Brain microvascular endothelial cell (primary cell): ENCODE measurements around the gene MYLIP.

Experiments
- DNase-seq: peaks from one replicate; pipeline ENCODE4 v3.0.0-alpha.2; 2020
- H3K27ac ChIP-seq: fragments of 250-450 bp; sonication (Bioruptor Pico); 2 replicates; pipeline ENCODE4 v1.5.1; 2020; ENCODE audit warnings: mild to moderate bottlenecking, moderate library complexity
- H3K27me3 ChIP-seq: fragments of 250-450 bp; sonication (Bioruptor Pico); replicated peaks from 2 replicates; pipeline ENCODE4 v1.5.1; 2020; ENCODE audit warnings: mild to moderate bottlenecking
- H3K36me3 ChIP-seq: fragments of 250-450 bp; sonication (Bioruptor Pico); replicated peaks from 2 replicates; pipeline ENCODE4 v1.5.1; 2020; ENCODE audit warnings: mild to moderate bottlenecking
- H3K4me3 ChIP-seq: 2 replicates; pipeline ENCODE4 v1.5.1; 2011; ENCODE audit warnings: low read depth, mild to moderate bottlenecking, control low read depth, low read length, moderate library complexity
- CTCF ChIP-seq: IDR thresholded peaks from 2 replicates; pipeline ENCODE4 v1.5.1; 2011; ENCODE audit warnings: low read depth, mild to moderate bottlenecking, moderate library complexity, low read length, control low read depth, inconsistent platforms; ENCODE audit errors: missing control alignments
- in situ Hi-C: cut with HindIII; loops from 2 replicates; pipeline ENCODE4 v1.10.0; 2017; ENCODE audit warnings: low sequenced_read_pairs, low pct_ligation_motif_present

MYLIP gene

GRCh38 chr6:16163066-16163465, 34.2 kb downstream of the MYLIP start:
- Histone ChIP-seq H3K27me3 (peaks cover 3% of the 10 kb centered on the region), H3K4me3 (no peak overlapping the region), H3K27ac (no peak overlapping the region), H3K36me3 (no peaks in the 10 kb centered on the region)
- in situ Hi-C loops: no loop called here
- no peak for TF ChIP-seq CTCF
- DNase-seq: no peak

GRCh38 chr6:16163535-16164300, 34.8 kb downstream of the MYLIP start:
- no peak for TF ChIP-seq CTCF
- peaks cover 3% of the 10 kb centered on the region for H3K27me3 ChIP-seq
- H3K27ac ChIP-seq: no peak overlapping the region
- in situ Hi-C loops: no loop called here
- H3K36me3 ChIP-seq: no peaks in the 10 kb centered on the region
- H3K4me3 ChIP-seq: no peak overlapping the region
- peak; percentile 52 for DNase-seq

- Histone ChIP-seq H3K27ac (no peak overlapping the region), H3K27me3 (peaks cover 3% of the 10 kb centered on the region), H3K4me3 (no peak overlapping the region), H3K36me3 (no peaks in the 10 kb centered on the region)
- in situ Hi-C loops: no loop called here
- no peak for TF ChIP-seq CTCF
- DNase-seq: no peak
Measured at GRCh38 chr6:16165641-16166040, 36.8 kb downstream of the MYLIP start.

GRCh38 chr6:16166871-16167608, 38.2 kb downstream of the MYLIP start:
- TF ChIP-seq CTCF: no peak
- Histone ChIP-seq H3K36me3 (no peaks in the 10 kb centered on the region), H3K27ac (no peak overlapping the region), H3K27me3 (peaks cover 3% of the 10 kb centered on the region), H3K4me3 (no peak overlapping the region)
- no peak for DNase-seq
- in situ Hi-C loops: no loop called here

GRCh38 chr6:16168121-16168520, 39.2 kb downstream of the MYLIP start:
- Histone ChIP-seq H3K27ac (no peak overlapping the region), H3K36me3 (no peaks in the 10 kb centered on the region), H3K4me3 (no peak overlapping the region), H3K27me3 (peaks cover 3% of the 10 kb centered on the region)
- no peak for DNase-seq
- in situ Hi-C loops: no loop called here
- TF ChIP-seq CTCF: no peak
